HG03460 (cell line): ENCODE measurements around the gene SBK3.
"Not testable (repeated sequence)": the region's sequence is repeated elsewhere in the genome, so short reads cannot be mapped to it uniquely, and the experiment has no call there.

Experiments
- ATAC-seq: cut with Tn5 transposase; IDR thresholded peaks from one replicate; pipeline ENCODE4 v1.9.1; 2021; ENCODE audit not compliant: unreplicated experiment

Gene SBK3

GRCh38 chr19:55578031-55578760, 32.9 kb upstream of the SBK3 start:
- no peak for ATAC-seq

- ATAC-seq: no peak
Measured at GRCh38 chr19:55576746-55577145, 31.4 kb upstream of the SBK3 start.

- not testable (repeated sequence) for ATAC-seq
Measured at GRCh38 chr19:55573929-55574328, 28.6 kb upstream of the SBK3 start.

GRCh38 chr19:55569477-55569876, 24.1 kb upstream of the SBK3 start:
- not testable (repeated sequence) for ATAC-seq

GRCh38 chr19:55567708-55568328, 22.5 kb upstream of the SBK3 start:
- ATAC-seq: no peak

GRCh38 chr19:55566823-55567222, 21.5 kb upstream of the SBK3 start:
- no peak for ATAC-seq

GRCh38 chr19:55563261-55563690, 17.9 kb upstream of the SBK3 start:
- no peak for ATAC-seq

- ATAC-seq: no peak
Measured at GRCh38 chr19:55559684-55560083, 14.3 kb upstream of the SBK3 start.

GRCh38 chr19:55554741-55555152, 9.4 kb upstream of the SBK3 start:
- ATAC-seq: no peak

- no peak for ATAC-seq
Measured at GRCh38 chr19:55554302-55554701, 9.0 kb upstream of the SBK3 start.

GRCh38 chr19:55553217-55554182, 8.2 kb upstream of the SBK3 start:
- ATAC-seq: no peak

GRCh38 chr19:55552620-55553019, 7.3 kb upstream of the SBK3 start:
- ATAC-seq: no peak

GRCh38 chr19:55552206-55552605, 6.9 kb upstream of the SBK3 start:
- no peak for ATAC-seq

GRCh38 chr19:55550321-55550650, 4.9 kb upstream of the SBK3 start:
- ATAC-seq: no peak

- ATAC-seq: no peak
Measured at GRCh38 chr19:55549500-55550320, 4.4 kb upstream of the SBK3 start.

GRCh38 chr19:55546822-55547614, 1.7 kb upstream of the SBK3 start:
- no peak for ATAC-seq

- no peak for ATAC-seq
Measured at GRCh38 chr19:55546011-55546410, 668 bp upstream of the SBK3 start.

GRCh38 chr19:55544776-55545439, 435 bp downstream of the SBK3 start:
- no peak for ATAC-seq

GRCh38 chr19:55544014-55544413, 1.3 kb downstream of the SBK3 start:
- ATAC-seq: no peak
